HG03521 (cell line): Measurements from ENCODE around the gene FASTKD1.
"Not testable (repeated sequence)": the region's sequence is repeated elsewhere in the genome, so short reads cannot be mapped to it uniquely, and the experiment has no call there.

Experiments used
- ATAC-seq: cut with Tn5 transposase; IDR thresholded peaks from one replicate; pipeline ENCODE4 v1.9.1; 2021; ENCODE audit warnings: mild to moderate bottlenecking, moderate library complexity; ENCODE audit not compliant: unreplicated experiment

FASTKD1 gene

GRCh38 chr2:169573160-169573973 is at the start of gene FASTKD1:
Gene FASTKD1, minus strand, starts transcription at chr2:169573865. Its CDS starts 1,836 bp downstream, at chr2:169572029.
- peak; percentile 100 for ATAC-seq

DNA sequence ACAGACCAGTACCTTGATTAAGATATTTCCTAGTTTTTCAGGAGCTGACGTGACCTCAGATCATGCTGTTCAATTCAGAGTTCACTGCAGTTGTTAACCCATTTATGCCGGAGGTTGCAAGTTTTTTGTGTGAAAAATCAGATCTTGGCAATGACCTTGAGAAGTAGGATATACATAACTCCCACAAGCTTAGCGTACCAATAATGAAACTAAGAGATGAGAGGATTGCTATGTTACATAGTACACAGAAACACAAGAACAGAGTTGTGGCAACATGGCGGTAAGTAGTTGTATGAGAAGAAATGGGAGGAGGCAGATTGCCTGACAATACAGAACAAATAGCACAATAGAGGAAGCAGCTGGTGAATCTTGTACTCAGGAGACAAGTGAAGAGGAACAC is 49.6 kb upstream of the FASTKD1 start:
- no peak for ATAC-seq

GRCh38 chr2:169620509-169620908 is 46.8 kb upstream of the FASTKD1 start:
- no peak for ATAC-seq

DNA sequence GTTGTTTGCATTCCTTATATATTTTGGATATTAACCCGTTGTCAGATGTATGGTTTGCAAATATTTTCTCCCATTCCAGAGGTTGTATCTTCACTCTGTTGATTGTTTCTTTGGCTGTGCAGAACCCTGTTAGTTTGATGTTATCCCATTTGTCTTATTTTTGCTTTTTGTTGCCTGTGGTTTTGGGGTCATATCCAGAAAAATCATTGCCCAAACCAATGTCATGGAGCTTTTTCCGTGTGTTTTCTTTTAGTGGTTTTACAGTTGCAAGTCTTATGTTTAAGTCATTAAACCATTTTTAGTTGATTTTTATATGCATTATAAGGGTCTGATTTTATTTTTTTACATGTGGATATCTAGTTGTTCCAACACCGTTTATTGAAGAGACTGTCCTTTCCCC is 46.3 kb upstream of the FASTKD1 start:
- no peak for ATAC-seq

GRCh38 chr2:169615982-169616381 is 42.3 kb upstream of the FASTKD1 start:
- not testable (repeated sequence) for ATAC-seq

DNA sequence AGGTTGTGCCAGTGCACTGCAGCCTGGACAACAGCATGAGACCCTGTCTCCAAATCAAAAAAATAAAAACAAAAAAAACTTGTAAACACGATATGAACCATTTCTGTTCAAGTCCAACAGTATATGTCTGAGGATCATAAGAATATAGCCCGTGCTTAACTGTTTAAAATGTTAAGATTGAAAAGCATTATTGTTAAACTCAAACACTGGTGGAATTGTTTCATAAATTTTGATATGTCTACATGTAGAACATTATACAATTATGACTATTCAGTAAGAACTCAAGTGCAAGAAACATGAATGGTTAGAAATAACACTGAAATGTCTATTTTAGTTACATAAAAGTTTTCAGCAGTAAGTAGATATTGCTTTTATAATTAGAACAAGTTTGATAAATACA is 40.2 kb upstream of the FASTKD1 start:
- no peak for ATAC-seq

- ATAC-seq = no peak
Observed at GRCh38 chr2:169609264-169609663, 35.6 kb upstream of the FASTKD1 start.

DNA sequence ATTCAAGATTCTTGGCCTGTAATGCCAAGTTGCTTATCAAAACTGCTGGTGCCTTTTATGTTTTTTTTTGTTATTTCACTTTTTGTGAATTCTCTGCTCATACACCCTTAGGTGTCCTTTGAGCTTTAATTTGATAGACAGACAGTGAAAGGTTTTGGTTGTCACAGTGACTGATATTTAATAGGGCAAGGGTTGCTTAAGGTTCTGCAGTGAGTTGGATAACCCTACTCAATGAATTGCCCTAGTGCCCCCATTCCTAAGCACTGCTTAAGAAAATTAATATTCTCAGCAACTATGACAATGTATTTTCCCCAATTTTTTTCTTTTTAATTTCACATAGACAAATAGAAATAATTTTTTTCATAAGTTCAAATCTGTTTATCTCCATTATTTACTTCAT is 25.9 kb upstream of the FASTKD1 start:
- no peak for ATAC-seq

DNA sequence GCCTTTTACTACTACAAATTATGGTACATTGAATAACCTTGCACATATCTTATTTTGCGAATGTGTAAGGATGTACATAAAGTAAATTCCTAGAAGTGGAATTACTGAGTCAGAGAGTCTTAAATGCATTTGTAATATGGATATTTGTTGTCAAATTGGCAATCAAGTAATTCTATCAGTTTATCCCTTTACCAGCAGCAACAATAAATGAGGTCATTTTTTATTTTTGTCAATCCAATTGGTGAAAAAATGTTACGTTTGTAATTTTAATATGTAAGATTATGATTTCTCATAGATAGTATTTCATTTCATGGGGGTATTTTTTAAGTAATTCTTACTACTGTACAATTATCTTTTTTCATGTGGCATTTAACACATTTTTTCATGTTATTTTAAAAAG is 25.3 kb upstream of the FASTKD1 start:
- no peak for ATAC-seq

DNA sequence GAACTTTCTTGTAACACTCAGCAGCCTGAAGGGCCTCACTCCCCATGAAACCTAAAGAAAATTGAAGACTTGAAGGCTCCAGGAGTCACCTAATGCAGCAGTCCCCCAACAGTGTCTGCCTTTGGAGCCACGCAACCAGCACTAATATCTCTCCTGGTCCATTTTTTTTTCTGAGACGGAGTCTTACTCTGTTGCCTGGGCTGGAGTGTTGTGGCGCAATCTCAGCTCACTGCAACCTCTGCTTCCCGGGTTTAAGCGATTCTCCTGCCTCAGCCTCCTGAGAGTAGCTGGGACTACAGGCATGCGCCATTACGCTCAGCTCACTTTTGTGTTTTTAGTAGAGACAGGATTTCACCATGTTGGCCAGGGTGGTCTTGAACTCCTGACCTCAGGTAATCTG is 22.9 kb upstream of the FASTKD1 start:
- not testable (repeated sequence) for ATAC-seq

DNA sequence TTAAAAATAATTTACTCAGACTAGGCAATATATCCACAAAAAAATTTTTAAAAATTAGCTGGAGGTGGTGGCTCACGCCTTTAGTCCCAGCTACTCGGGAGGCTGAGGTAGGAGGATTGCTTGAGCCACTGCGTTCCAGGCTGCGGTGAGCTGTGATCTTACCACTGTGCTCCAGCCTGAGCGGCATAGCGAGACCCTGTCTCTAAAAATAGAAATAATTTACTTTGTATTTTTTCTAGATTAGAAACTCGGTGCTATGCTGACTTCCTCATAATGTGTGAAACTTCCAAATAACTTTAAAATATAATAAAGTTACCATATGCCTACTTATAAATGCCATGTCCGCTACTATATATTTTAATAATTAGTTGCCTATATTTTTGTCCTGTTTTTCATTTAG is 17.1 kb upstream of the FASTKD1 start:
- ATAC-seq = no peak

DNA sequence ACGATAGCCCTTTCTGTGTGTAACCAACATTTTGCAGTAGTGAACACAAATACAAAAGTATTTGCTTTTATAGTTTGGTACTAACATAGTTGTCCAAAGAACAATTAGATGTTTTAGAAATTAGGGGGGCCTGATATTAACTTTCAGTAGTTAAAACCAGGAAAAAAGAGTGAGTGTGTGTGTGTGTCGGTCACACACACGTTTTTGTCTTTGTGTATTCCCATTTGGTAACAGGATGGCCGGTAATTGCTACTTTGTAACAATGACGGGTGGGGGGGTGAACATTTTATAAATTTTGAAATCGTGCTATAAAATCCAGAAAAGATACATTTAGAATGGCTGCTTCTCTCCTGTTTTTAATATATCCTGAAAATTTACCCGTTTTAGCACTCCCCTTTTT is 12.0 kb upstream of the FASTKD1 start:
- no peak for ATAC-seq

- peak; percentile 91 for ATAC-seq
Observed at GRCh38 chr2:169584005-169584877, 10.6 kb upstream of the FASTKD1 start, which contains the start of gene PPIG. Gene PPIG, plus strand, starts transcription at chr2:169584351. Its CDS starts 19,691 bp downstream, at chr2:169604042.

DNA sequence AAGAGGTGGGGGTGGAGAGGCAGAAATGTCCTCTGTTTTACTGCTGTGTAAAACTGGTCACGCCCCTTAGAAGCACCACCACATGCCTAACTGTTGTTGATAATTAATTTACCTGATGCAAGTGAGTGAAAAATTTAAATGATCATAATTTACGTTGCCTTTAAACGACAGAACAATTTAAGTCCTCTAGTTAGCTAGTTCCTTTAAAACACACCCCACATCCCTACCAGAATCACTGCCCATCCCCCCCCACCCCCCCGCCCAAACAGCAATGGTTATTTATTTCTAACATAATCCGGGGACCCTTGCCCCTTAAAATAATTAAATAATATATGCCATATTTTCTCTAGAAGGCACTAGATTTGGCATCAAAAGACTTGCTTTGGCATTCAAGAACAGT is 9.9 kb upstream of the FASTKD1 start:
- ATAC-seq = no peak

DNA sequence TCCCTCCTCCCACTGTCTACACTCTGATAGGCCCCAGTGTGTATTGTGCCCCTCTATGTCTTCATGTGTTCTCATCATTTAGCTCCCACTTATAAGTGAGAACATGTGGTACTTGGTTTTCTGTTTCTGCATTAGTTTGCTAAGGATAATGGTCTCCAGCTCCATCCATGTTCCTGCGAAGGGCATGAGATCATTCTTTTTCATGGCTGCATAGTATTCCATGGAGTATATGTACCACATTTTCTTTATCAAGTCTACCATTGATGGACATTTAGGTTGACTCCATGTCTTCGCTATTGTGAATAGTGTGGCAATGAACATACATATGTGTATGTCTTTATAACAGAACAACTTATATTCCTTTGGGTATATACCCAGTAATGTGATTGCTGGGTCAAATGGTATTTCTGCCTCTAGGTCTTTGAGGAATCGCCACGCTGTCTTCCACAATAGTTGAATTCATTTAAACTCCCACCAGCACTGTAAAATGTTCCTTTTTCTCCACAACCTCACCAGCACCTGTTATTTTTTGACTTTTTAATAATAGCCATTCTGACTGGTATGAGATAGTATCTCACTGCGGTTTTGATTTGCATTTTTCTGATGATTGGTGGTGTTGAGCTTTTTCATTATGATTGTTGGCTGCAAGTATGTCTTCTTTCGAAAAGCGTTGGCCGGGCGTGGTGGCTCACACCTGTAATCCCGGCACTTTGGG is 9.0 kb upstream of the FASTKD1 start:
- ATAC-seq = not testable (repeated sequence)

- ATAC-seq = no peak
Observed at GRCh38 chr2:169579044-169579443, 5.4 kb upstream of the FASTKD1 start.

GRCh38 chr2:169575264-169575663 is 1.6 kb upstream of the FASTKD1 start:
- ATAC-seq = not testable (repeated sequence)

DNA sequence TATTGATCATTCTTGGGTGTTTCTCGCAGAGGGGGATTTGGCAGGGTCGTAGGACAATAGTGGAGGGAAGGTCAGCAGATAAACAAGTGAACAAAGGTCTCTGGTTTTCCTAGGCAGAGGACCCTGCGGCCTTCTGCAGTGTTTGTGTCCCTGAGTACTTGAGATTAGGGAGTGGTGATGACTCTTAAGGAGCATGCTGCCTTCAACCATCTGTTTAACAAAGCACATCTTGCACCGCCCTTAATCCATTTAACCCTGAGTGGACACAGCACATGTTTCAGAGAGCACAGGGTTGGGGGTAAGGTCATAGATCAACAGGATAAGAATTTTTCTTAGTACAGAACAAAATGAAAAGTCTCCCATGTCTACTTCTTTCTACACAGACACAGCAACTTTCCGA is 874 bp upstream of the FASTKD1 start:
- not testable (repeated sequence) for ATAC-seq

DNA sequence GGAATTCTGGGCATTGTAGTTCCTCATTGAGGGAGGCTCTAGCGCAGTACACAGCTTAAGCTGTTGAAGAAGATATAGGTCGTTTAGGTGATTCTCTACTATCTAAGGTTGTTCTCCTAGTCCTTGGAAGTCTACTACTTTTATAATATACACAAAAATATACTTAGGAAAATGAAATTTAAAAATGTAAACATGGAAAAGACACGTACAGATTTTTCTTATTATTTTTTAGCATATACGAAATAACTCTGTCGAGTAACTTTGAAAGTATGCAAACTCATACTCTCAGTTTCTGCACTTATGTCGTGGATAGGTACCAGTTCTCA is 272 bp upstream of the FASTKD1 start:
- ATAC-seq = no peak

DNA sequence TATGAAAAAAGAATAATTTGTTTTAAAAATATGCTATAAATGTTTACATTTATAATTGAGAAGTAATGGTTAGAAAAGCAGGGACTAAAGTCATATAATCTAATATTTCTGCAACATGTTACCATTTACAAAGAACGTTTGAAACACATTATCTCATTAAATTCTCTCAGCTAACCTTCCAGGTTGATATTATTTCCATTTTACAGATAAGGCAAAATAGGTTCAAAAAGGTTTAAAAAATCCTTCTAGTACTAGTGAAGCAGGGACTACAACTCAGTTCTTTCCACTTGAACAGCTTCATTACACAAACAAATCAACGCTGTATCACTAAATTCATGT is 875 bp downstream of the FASTKD1 start:
- no peak for ATAC-seq

- ATAC-seq = no peak
Observed at GRCh38 chr2:169572189-169572588, 1.5 kb downstream of the FASTKD1 start.
